Endothelial cell of umbilical vein (primary cell): ENCODE results near the gene RNASE13. TPM values are rescaled to one million over a fixed set of nuclear protein-coding genes. Genes with fewer than 3 reads are reported as not detected.

Experiments used
- BruUV-seq: library from RNA; stranded (reverse); fragments of 400-500 nt; replicated peaks from 2 replicates; lab custom pipeline; 2021; lab: Mats Ljungman, UMichigan
- CTCF ChIA-PET: fragments of 300-600, 350-600 bp; sonication (Branson Sonifier 250); formaldehyde crosslinking; loops from one replicate; lab custom pipeline; 2021; ENCODE audit warnings: antibody characterized with exemption, inconsistent platforms; lab: Charles Lee
- POLR2A ChIA-PET: fragments of 300-600, 350-600 bp; sonication (Branson Sonifier 250); formaldehyde crosslinking; loops from one replicate; lab custom pipeline; 2021; ENCODE audit warnings: antibody characterized with exemption, inconsistent platforms; lab: Charles Lee
- DNase-seq: peaks from one replicate; pipeline ENCODE4 v3.0.0-alpha.2; 2011; ENCODE audit warnings: low read depth, low spot score
- FAIRE-seq: peaks from 2 replicates; lab custom pipeline; 2011; peaks lifted over from hg19 to GRCh38; lab: Jason Lieb, UNC
- H2AFZ ChIP-seq: 2 replicates; pipeline ENCODE4 v1.6.0; 2012; ENCODE audit warnings: low read depth, low read length, control low read depth, inconsistent platforms
- H3K27ac ChIP-seq: 2 replicates; pipeline ENCODE4 v1.5.1; 2011; ENCODE audit warnings: low read depth, mild to moderate bottlenecking, control low read depth, low read length, moderate library complexity; ENCODE audit not compliant: insufficient read depth
- H3K27me3 ChIP-seq, 2 experiments: 2 replicates each; pipeline versions ENCODE4 v1.6.0 to v1.6.1; 2011; ENCODE audit warnings: low read length in 2 of 2, mixed read lengths in 1 of 2; ENCODE audit not compliant: control insufficient read depth in 2 of 2, insufficient read depth in 2 of 2
- H3K36me3 ChIP-seq, 2 experiments: 2 replicates in 1 of 2; 3 replicates in 1 of 2; pipeline ENCODE4 v1.5.1; 2011; ENCODE audit warnings: low read length in 2 of 2, mild to moderate bottlenecking in 1 of 2, moderate library complexity in 1 of 2; ENCODE audit not compliant: control insufficient read depth in 2 of 2, insufficient read depth in 2 of 2; ENCODE audit errors: extremely low read depth in 1 of 2
- H3K4me1 ChIP-seq: 3 replicates; pipeline ENCODE4 v1.5.1; 2011; ENCODE audit warnings: mild to moderate bottlenecking, low read length; ENCODE audit not compliant: control insufficient read depth, insufficient read depth; ENCODE audit errors: extremely low read depth
- H3K4me2 ChIP-seq: 2 replicates; pipeline ENCODE4 v1.6.1; 2011; ENCODE audit warnings: low read length, control low read depth, mixed read lengths; ENCODE audit not compliant: insufficient read depth
- H3K4me3 ChIP-seq, 3 experiments: fragments of 200-600 bp in 1 of 3; sonication (generic), shearing (Covaris generic) in 1 of 3; replicated peaks in 1 of 3; 2 replicates each; pipeline ENCODE4 v1.5.1; 2011 to 2016; ENCODE audit warnings: control low read depth in 3 of 3, low read length in 3 of 3, mild to moderate bottlenecking in 2 of 3, inconsistent platforms in 1 of 3, low read depth in 1 of 3, moderate library complexity in 1 of 3; ENCODE audit not compliant: insufficient read depth in 1 of 3
- H3K79me2 ChIP-seq: 2 replicates; pipeline ENCODE4 v1.6.0; 2012; ENCODE audit warnings: low read length, inconsistent platforms; ENCODE audit not compliant: control insufficient read depth, insufficient read depth
- H3K9ac ChIP-seq: replicated peaks from 2 replicates; pipeline ENCODE3; 2011; ENCODE audit warnings: low read length, control low read depth; ENCODE audit not compliant: insufficient read depth; ENCODE audit errors: extremely low read depth
- H3K9me1 ChIP-seq: replicated peaks from 3 replicates; pipeline ENCODE4 v1.6.0; 2011; ENCODE audit warnings: mild to moderate bottlenecking, low read length; ENCODE audit not compliant: control insufficient read depth, insufficient read depth; ENCODE audit errors: extremely low read depth
- H3K9me3 ChIP-seq: replicated peaks from 2 replicates; pipeline ENCODE4 v1.5.1; 2012; ENCODE audit warnings: low read length, inconsistent platforms; ENCODE audit not compliant: control insufficient read depth, insufficient read depth
- H4K20me1 ChIP-seq: replicated peaks from 2 replicates; pipeline ENCODE3; 2011; ENCODE audit warnings: mild to moderate bottlenecking, low read length; ENCODE audit not compliant: control insufficient read depth, insufficient read depth; ENCODE audit errors: extremely low read depth
- EZH2 ChIP-seq: IDR thresholded peaks from 2 replicates; pipeline ENCODE4 v1.6.1; 2012; ENCODE audit warnings: borderline replicate concordance, low read depth, mild to moderate bottlenecking, moderate library complexity, low read length, inconsistent platforms; ENCODE audit not compliant: severe bottlenecking
- FOS ChIP-seq: IDR thresholded peaks from 2 replicates; pipeline ENCODE4 v1.6.1; 2011; ENCODE audit warnings: mild to moderate bottlenecking, low read length, moderate library complexity, borderline replicate concordance; ENCODE audit not compliant: insufficient read depth
- GATA2 ChIP-seq: IDR thresholded peaks from 2 replicates; pipeline ENCODE4 v1.7.0; 2011; ENCODE audit warnings: low read depth, mild to moderate bottlenecking, moderate library complexity, mixed read lengths, low read length; ENCODE audit not compliant: insufficient read length, insufficient read depth
- JUN ChIP-seq: IDR thresholded peaks from 2 replicates; pipeline ENCODE4 v1.6.1; 2011; ENCODE audit warnings: borderline replicate concordance, low read depth; ENCODE audit not compliant: insufficient read length, insufficient read depth
- MAX ChIP-seq: IDR thresholded peaks from 2 replicates; pipeline ENCODE4 v1.6.1; 2011; ENCODE audit not compliant: insufficient read depth, insufficient read length
- MYC ChIP-seq: IDR thresholded peaks from one replicate; pipeline ENCODE4 v1.6.1; 2011; ENCODE audit warnings: mild to moderate bottlenecking, low read depth, low read length
- POLR2A ChIP-seq: IDR thresholded peaks from 2 replicates; pipeline ENCODE4 v1.6.1; 2012; ENCODE audit warnings: low read depth, mild to moderate bottlenecking, control low read depth, low read length
- POLR2AphosphoS5 ChIP-seq: IDR thresholded peaks from 2 replicates; pipeline ENCODE4 v1.6.1; 2012; ENCODE audit warnings: low read depth, mild to moderate bottlenecking, control low read depth, low read length, moderate library complexity; ENCODE audit not compliant: insufficient read depth
- dilution Hi-C: fragments of 300-500 bp; cut with MboI; formaldehyde crosslinking; loops from one replicate; pipeline ENCODE4 v1.15.0; 2019; ENCODE audit warnings: low sequenced_read_pairs; ENCODE audit not compliant: extremely low pct_ligation_motif_present
- intact Hi-C: fragments of 100-400 bp; cut with micrococcal nuclease; formaldehyde crosslinking; loops from one replicate; pipeline ENCODE4 v1.10.0; 2022
- polyA plus RNA-seq, 4 experiments: library from polyadenylated mRNA; depleted of rRNA in 3 of 4; stranded (reverse) in 3 of 4; unstranded in 1 of 4; fragments of >200 nt; gene quantifications; 2 replicates each; pipeline versions ENCODE4 v1.2.1 to v1.2.3, GENCODE V29; 2011 to 2012; ENCODE audit warnings: missing spikeins in 1 of 4
- total RNA-seq: library from RNA; stranded (reverse); gene quantifications from 2 replicates; pipeline ENCODE4 v1.2.3, GENCODE V29; 2021
- TF ChIP-seq, protein P1 (sequence below), 2 donors: IDR thresholded peaks; 1 replicate in 1 of 2; 2 replicates in 1 of 2; pipeline ENCODE4 v1.5.1; 2011; ENCODE audit warnings: low read length in 2 of 2, mild to moderate bottlenecking in 2 of 2, moderate library complexity in 2 of 2, control low read depth in 1 of 2, inconsistent platforms in 1 of 2, low read depth in 1 of 2; ENCODE audit not compliant: insufficient read depth in 1 of 2; ENCODE audit errors: extremely low read depth in 1 of 2

Gene RNASE13
- total and polyA plus RNA-seq, 2 donors (not counting 3 experiments of a cell fraction or from before 2014, with no cell fraction given): not detected

- intact Hi-C loops (no loop called here), dilution Hi-C loops (no loop called here)
- Histone ChIP-seq H3K36me3 (no peaks in the 10 kb centered on the region), H3K9me3 (no peaks in the 10 kb centered on the region), H3K4me1 (no peaks in the 10 kb centered on the region), H3K4me2 (no peak overlapping the region), H3K27me3 (peaks cover 15 to 20% of the 10 kb centered on the region in 2 experiments), H3K79me2 (no peaks in the 10 kb centered on the region), H4K20me1 (no peaks in the 10 kb centered on the region), H2AFZ (no peak overlapping the region), H3K9ac (no peak overlapping the region), H3K9me1 (no peaks in the 10 kb centered on the region), H3K27ac (no peak overlapping the region), H3K4me3 (no peak overlapping the region)
- TF ChIP-seq EZH2 (no peak), POLR2A (no peak), POLR2AphosphoS5 (no peak), FOS (no peak), MAX (no peak), MYC (no peak), JUN (no peak), GATA2 (no peak)
- TF ChIP-seq, protein P1, sequence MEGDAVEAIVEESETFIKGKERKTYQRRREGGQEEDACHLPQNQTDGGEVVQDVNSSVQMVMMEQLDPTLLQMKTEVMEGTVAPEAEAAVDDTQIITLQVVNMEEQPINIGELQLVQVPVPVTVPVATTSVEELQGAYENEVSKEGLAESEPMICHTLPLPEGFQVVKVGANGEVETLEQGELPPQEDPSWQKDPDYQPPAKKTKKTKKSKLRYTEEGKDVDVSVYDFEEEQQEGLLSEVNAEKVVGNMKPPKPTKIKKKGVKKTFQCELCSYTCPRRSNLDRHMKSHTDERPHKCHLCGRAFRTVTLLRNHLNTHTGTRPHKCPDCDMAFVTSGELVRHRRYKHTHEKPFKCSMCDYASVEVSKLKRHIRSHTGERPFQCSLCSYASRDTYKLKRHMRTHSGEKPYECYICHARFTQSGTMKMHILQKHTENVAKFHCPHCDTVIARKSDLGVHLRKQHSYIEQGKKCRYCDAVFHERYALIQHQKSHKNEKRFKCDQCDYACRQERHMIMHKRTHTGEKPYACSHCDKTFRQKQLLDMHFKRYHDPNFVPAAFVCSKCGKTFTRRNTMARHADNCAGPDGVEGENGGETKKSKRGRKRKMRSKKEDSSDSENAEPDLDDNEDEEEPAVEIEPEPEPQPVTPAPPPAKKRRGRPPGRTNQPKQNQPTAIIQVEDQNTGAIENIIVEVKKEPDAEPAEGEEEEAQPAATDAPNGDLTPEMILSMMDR (IDR thresholded peaks at IDR 0.05; ENCODE audit: extremely low read depth in 1 of 2, insufficient read depth in 1 of 2, low read depth in 1 of 2, low read length in 2 of 2): no peak
- POLR2A ChIA-PET: no interaction called here
- no peak for DNase-seq
- FAIRE-seq: no peak
- CTCF ChIA-PET: no interaction called here
- no TSS peak for BruUV-seq
Observed at GRCh38 chr14:21054768-21055145, 20.1 kb upstream of the RNASE13 start.
